Small intestine (tissue), 7 donors: ENCODE results near the gene RNLS. TPM values are rescaled to one million over a fixed set of nuclear protein-coding genes. Genes with fewer than 3 reads are reported as not detected.

Experiments used
- DNase-seq, 2 donors: peaks; one replicate each; pipeline versions ENCODE4 v3.0.0 to v3.0.0-alpha.2; 2013
- FAIRE-seq: peaks from 2 replicates; lab custom pipeline; 2012; peaks lifted over from hg19 to GRCh38; lab: Jason Lieb, UNC
- H3K27ac ChIP-seq, 3 donors: one replicate each; pipeline ENCODE4 v1.5.1; 2013; ENCODE audit warnings: low read length in 2 of 3, mild to moderate bottlenecking in 2 of 3, control low read depth in 1 of 3, inconsistent platforms in 1 of 3, low read depth in 1 of 3, moderate library complexity in 1 of 3
- H3K27me3 ChIP-seq, 3 donors: one replicate each; pipeline ENCODE4 v1.6.1; 2013; ENCODE audit warnings: low read length in 3 of 3, inconsistent platforms in 1 of 3; ENCODE audit not compliant: control insufficient read depth in 3 of 3, insufficient read depth in 3 of 3
- H3K36me3 ChIP-seq, 3 donors: one replicate each; pipeline ENCODE4 v1.6.1; 2013; ENCODE audit warnings: low read length in 3 of 3, inconsistent platforms in 1 of 3, low read depth in 1 of 3, mild to moderate bottlenecking in 1 of 3, moderate library complexity in 1 of 3; ENCODE audit not compliant: control insufficient read depth in 3 of 3, insufficient read depth in 2 of 3
- H3K4me1 ChIP-seq, 3 donors: one replicate each; pipeline ENCODE4 v1.6.1; 2013; ENCODE audit warnings: low read length in 2 of 3, inconsistent platforms in 1 of 3, low read depth in 1 of 3, mild to moderate bottlenecking in 1 of 3, moderate library complexity in 1 of 3; ENCODE audit not compliant: control insufficient read depth in 3 of 3, insufficient read depth in 2 of 3
- H3K4me3 ChIP-seq, 3 donors: one replicate each; pipeline ENCODE4 v1.5.1; 2013; ENCODE audit warnings: low read length in 3 of 3, control low read depth in 1 of 3, inconsistent platforms in 1 of 3, low read depth in 1 of 3, mild to moderate bottlenecking in 1 of 3, moderate library complexity in 1 of 3
- H3K9me3 ChIP-seq, 2 donors: one replicate each; pipeline ENCODE4 v1.6.1; 2013; ENCODE audit warnings: low read depth in 1 of 2, low read length in 1 of 2; ENCODE audit not compliant: control insufficient read depth in 2 of 2, insufficient read depth in 1 of 2
- WGBS, 3 donors: extraction: QIAGEN DNeasy Blood & Tissue Kit; methylation state at CpG; one replicate each; pipeline ENCODE4 v1.1.7; 2013; 5-methylcytosine and 5-hydroxymethylcytosine counted together
- polyA plus RNA-seq, 4 donors: library from polyadenylated mRNA; stranded (reverse) in 3 of 4; unstranded in 1 of 4; fragments of 200-250 nt in 3 of 4; fragments of 120-200 nt in 1 of 4; gene quantifications; one replicate each; pipeline versions ENCODE4 v1.2.1 to v1.2.3, GENCODE V29; 2013
- donor health status: healthy with polysubstance abuse.
- donor health status: control.
- donor health status: control.
- donor health status: Bipolar disorder and iron deficiency.
- donor health status: healthy.

The RNLS gene
- polyA plus RNA-seq, 4 donors = 8.6 to 24.0 (median 12.8) TPM

GRCh38 chr10:88473989-88474883, 108.9 kb downstream of the RNLS start:
- Histone ChIP-seq H3K27ac (no peak overlapping the region), H3K9me3 (peaks cover 0 to 6% of the 10 kb centered on the region in 2 donors), H3K27me3 (no peaks in the 10 kb centered on the region), H3K36me3 (no peaks in the 10 kb centered on the region), H3K4me3 (no peak overlapping the region), H3K4me1 (peaks cover 0 to 2% (median 0%) of the 10 kb centered on the region in 3 donors)
- WGBS, 3 donors = 50 to 79% (median 63%) methylated on average over 2 of the region's 2 CpGs
- FAIRE-seq (no peak), DNase-seq (peak in 1 of 2 donors; percentile 24)

- Histone ChIP-seq H3K9me3 (peaks cover 0 to 6% of the 10 kb centered on the region in 2 donors), H3K4me1 (peaks cover 0 to 2% (median 0%) of the 10 kb centered on the region in 3 donors), H3K36me3 (no peaks in the 10 kb centered on the region), H3K27me3 (no peaks in the 10 kb centered on the region), H3K4me3 (no peak overlapping the region), H3K27ac (no peak overlapping the region)
- 63 to 87% (median 79%) methylated on average over 1 of the region's 1 CpG for WGBS, 3 donors
- DNase-seq (no peak), FAIRE-seq (no peak)
Measured at GRCh38 chr10:88472540-88472939, 110.6 kb downstream of the RNLS start.

GRCh38 chr10:88471899-88472298, 111.2 kb downstream of the RNLS start:
- FAIRE-seq (no peak), DNase-seq (no peak)
- Histone ChIP-seq H3K36me3 (no peaks in the 10 kb centered on the region), H3K4me3 (no peak overlapping the region), H3K27me3 (no peaks in the 10 kb centered on the region), H3K9me3 (peaks cover 0 to 6% of the 10 kb centered on the region in 2 donors), H3K27ac (no peak overlapping the region), H3K4me1 (peaks cover 0 to 2% (median 0%) of the 10 kb centered on the region in 3 donors)
- WGBS, 3 donors = 33 to 53% (median 34%) methylated on average over 1 of the region's 1 CpG

- H3K27ac ChIP-seq = no peak overlapping the region
- H3K36me3 ChIP-seq = peaks cover 0 to 3% (median 0%) of the 10 kb centered on the region in 3 donors
- no peak overlapping the region for H3K4me3 ChIP-seq
- 55 to 66% (median 57%) methylated on average over 4 of the region's 4 CpGs for WGBS, 3 donors
- FAIRE-seq (no peak), DNase-seq (no peak)
- H3K9me3 ChIP-seq = peaks cover 0 to 6% of the 10 kb centered on the region in 2 donors
- no peaks in the 10 kb centered on the region for H3K4me1 ChIP-seq
- H3K27me3 ChIP-seq = no peaks in the 10 kb centered on the region
Measured at GRCh38 chr10:88467835-88468485, 115.2 kb downstream of the RNLS start.

- 94 to 97% (median 94%) methylated on average over 3 of the region's 3 CpGs for WGBS, 3 donors
- no peak overlapping the region for H3K27ac ChIP-seq
- no peaks in the 10 kb centered on the region for H3K4me1 ChIP-seq
- H3K27me3 ChIP-seq = no peaks in the 10 kb centered on the region
- DNase-seq (no peak), FAIRE-seq (no peak)
- H3K4me3 ChIP-seq = no peak overlapping the region
- peaks cover 0 to 3% (median 0%) of the 10 kb centered on the region in 3 donors for H3K36me3 ChIP-seq
- peaks cover 0 to 3% of the 10 kb centered on the region in 2 donors for H3K9me3 ChIP-seq
Measured at GRCh38 chr10:88466786-88467185, 116.3 kb downstream of the RNLS start.

GRCh38 chr10:88465765-88466164, 117.4 kb downstream of the RNLS start:
- peaks cover 0 to 3% (median 0%) of the 10 kb centered on the region in 3 donors for H3K36me3 ChIP-seq
- FAIRE-seq = no peak

GRCh38 chr10:88463811-88464210, 119.3 kb downstream of the RNLS start:
- H3K4me1 ChIP-seq = no peaks in the 10 kb centered on the region
- H3K27me3 ChIP-seq = no peaks in the 10 kb centered on the region
- DNase-seq = no peak
- H3K4me3 ChIP-seq = no peak overlapping the region
- no peak overlapping the region for H3K27ac ChIP-seq
- no peak for FAIRE-seq
- H3K36me3 ChIP-seq = peaks cover 0 to 3% (median 0%) of the 10 kb centered on the region in 3 donors
- no peaks in the 10 kb centered on the region for H3K9me3 ChIP-seq
- 83 to 100% (median 97%) methylated on average over 1 of the region's 1 CpG for WGBS, 3 donors

More at GRCh38 chr10:88465765-88466164, 117.4 kb downstream of the RNLS start:
- Histone ChIP-seq H3K27ac (no peak overlapping the region), H3K27me3 (no peaks in the 10 kb centered on the region), H3K4me1 (no peaks in the 10 kb centered on the region), H3K4me3 (no peak overlapping the region), H3K9me3 (no peaks in the 10 kb centered on the region)
- DNase-seq = no peak

GRCh38 chr10:88461426-88461825, 121.7 kb downstream of the RNLS start:
- Histone ChIP-seq H3K27ac (no peak overlapping the region), H3K9me3 (no peaks in the 10 kb centered on the region), H3K4me3 (no peak overlapping the region), H3K36me3 (peaks cover 0 to 3% (median 0%) of the 10 kb centered on the region in 3 donors), H3K4me1 (no peaks in the 10 kb centered on the region), H3K27me3 (no peaks in the 10 kb centered on the region)
- DNase-seq = no peak
- FAIRE-seq = no peak
- 48 to 67% (median 64%) methylated on average over 1 of the region's 1 CpG for WGBS, 3 donors
